ENCODE data around the gene SRSF7. TPM values are rescaled to one million over a fixed set of nuclear protein-coding genes. Genes with fewer than 3 reads are reported as not detected.
"Not testable (repeated sequence)": the region's sequence is repeated elsewhere in the genome, so short reads cannot be mapped to it uniquely, and the experiment has no call there.

Gene SRSF7
- total RNA-seq, result 67.6 and 73.8 TPM in 2 replicates

- Histone ChIP-seq H3K36me3 (ENCODE audit: control insufficient read depth, insufficient read depth, low read length) (peaks cover 3% of the 10 kb centered on the region), H3K4me3 (ENCODE audit: low read depth, low read length) (peak within 1 kb of the TSS; percentile 93), H3K27me3 (ENCODE audit: control insufficient read depth, insufficient read depth, low read length) (no peaks in the 10 kb centered on the region)
- TF ChIP-seq CTCF (IDR thresholded peaks at IDR 0.05; ENCODE audit: insufficient read depth, low read length, poor library complexity, severe bottlenecking), result no peak
- DNase-seq (ENCODE audit: low read depth), result peak; percentile 95
Measured at GRCh38 chr2:38750891-38751595, at the start of gene SRSF7. TSS of gene SRSF7 (minus strand) at chr2:38751361. CDS start at chr2:38751256, 105 bp downstream.

GRCh38 chr2:38797953-38798352, 46.8 kb upstream of the SRSF7 start:
- TF ChIP-seq CTCF (IDR thresholded peaks at IDR 0.05; ENCODE audit: insufficient read depth, low read length, poor library complexity, severe bottlenecking), result no peak
- H3K36me3 ChIP-seq (ENCODE audit: control insufficient read depth, insufficient read depth, low read length), result no peaks in the 10 kb centered on the region
- H3K4me3 ChIP-seq (ENCODE audit: low read depth, low read length), result no peak overlapping the region
- H3K27me3 ChIP-seq (ENCODE audit: control insufficient read depth, insufficient read depth, low read length), result no peaks in the 10 kb centered on the region
- no peak for DNase-seq (ENCODE audit: low read depth)

- no peaks in the 10 kb centered on the region for H3K36me3 ChIP-seq (ENCODE audit: control insufficient read depth, insufficient read depth, low read length)
- no peaks in the 10 kb centered on the region for H3K27me3 ChIP-seq (ENCODE audit: control insufficient read depth, insufficient read depth, low read length)
- TF ChIP-seq CTCF (IDR thresholded peaks at IDR 0.05; ENCODE audit: insufficient read depth, low read length, poor library complexity, severe bottlenecking), result no peak
- no peak overlapping the region for H3K4me3 ChIP-seq (ENCODE audit: low read depth, low read length)
- DNase-seq (ENCODE audit: low read depth), result peak; percentile 16
Measured at GRCh38 chr2:38797250-38797676, 46.1 kb upstream of the SRSF7 start.

GRCh38 chr2:38795016-38795415, 43.9 kb upstream of the SRSF7 start:
- not testable (repeated sequence) for H3K27me3 ChIP-seq (ENCODE audit: control insufficient read depth, insufficient read depth, low read length); H3K4me3 ChIP-seq (ENCODE audit: low read depth, low read length); DNase-seq (ENCODE audit: low read depth); H3K36me3 ChIP-seq (ENCODE audit: control insufficient read depth, insufficient read depth, low read length)

GRCh38 chr2:38794235-38794946, 43.2 kb upstream of the SRSF7 start:
- DNase-seq (ENCODE audit: low read depth), result no peak
- no peak for TF ChIP-seq CTCF (IDR thresholded peaks at IDR 0.05; ENCODE audit: insufficient read depth, low read length, poor library complexity, severe bottlenecking)

GRCh38 chr2:38793511-38793910, 42.4 kb upstream of the SRSF7 start:
- Histone ChIP-seq H3K4me3 (ENCODE audit: low read depth, low read length) (no peak overlapping the region), H3K36me3 (ENCODE audit: control insufficient read depth, insufficient read depth, low read length) (no peaks in the 10 kb centered on the region), H3K27me3 (ENCODE audit: control insufficient read depth, insufficient read depth, low read length) (no peaks in the 10 kb centered on the region)
- no peak for DNase-seq (ENCODE audit: low read depth)
- TF ChIP-seq CTCF (IDR thresholded peaks at IDR 0.05; ENCODE audit: insufficient read depth, low read length, poor library complexity, severe bottlenecking), result no peak

More at GRCh38 chr2:38794235-38794946, 43.2 kb upstream of the SRSF7 start:
- Histone ChIP-seq H3K27me3 (ENCODE audit: control insufficient read depth, insufficient read depth, low read length) (no peaks in the 10 kb centered on the region), H3K4me3 (ENCODE audit: low read depth, low read length) (no peak overlapping the region), H3K36me3 (ENCODE audit: control insufficient read depth, insufficient read depth, low read length) (no peaks in the 10 kb centered on the region)

All from kidney epithelial cell (primary cell).